ENCODE data around the gene ERVK3-1. TPM values are rescaled to one million over a fixed set of nuclear protein-coding genes. Genes with fewer than 3 reads are reported as not detected.
A peak's percentile ranks its signal among the peaks of the same experiment; 100 is the strongest.

ERVK3-1 gene
- total and polyA plus RNA-seq, 2 donors (not counting 1 experiment from before 2014, with no cell fraction given) = 25.6 to 36.6 TPM

- peak overlapping the region; percentile 96 for H3K27ac ChIP-seq (ENCODE audit: insufficient read depth, low read length)
- no peaks in the 10 kb centered on the region for H3K9me3 ChIP-seq (ENCODE audit: control insufficient read depth, insufficient read depth, low read depth, low read length)
- H2AFZ ChIP-seq (ENCODE audit: low read length) = peak overlapping the region; percentile 94
- DNase-seq (ENCODE audit: low read depth in 2 of 2) = no peak
- H3K4me3 ChIP-seq (replicated peaks in 1 of 4; ENCODE audit: control extremely low read depth in 1 of 4, insufficient read depth in 1 of 4, low read depth in 3 of 4, low read length in 4 of 4) = peak overlapping the region; percentile 92 to 99 (median 96)
- H3K9ac ChIP-seq (ENCODE audit: insufficient read depth, low read length) = peak overlapping the region; percentile 83
- H3K4me1 ChIP-seq (ENCODE audit: control insufficient read depth, extremely low read depth, insufficient read depth, low read length) = peaks cover 8% of the 10 kb centered on the region
- H3K36me3 ChIP-seq (ENCODE audit: control insufficient read depth, insufficient read depth, low read length) = no peaks in the 10 kb centered on the region
- peak overlapping the region; percentile 76 for H3K4me2 ChIP-seq (ENCODE audit: extremely low read depth, insufficient read depth, low read length)
- peaks cover 29% of the 10 kb centered on the region for H3K79me2 ChIP-seq (ENCODE audit: control insufficient read depth, insufficient read depth, low read length)
- no peak for TF ChIP-seq EZH2 (IDR thresholded peaks at IDR 0.05; ENCODE audit: low read length, missing control alignments)
- TF ChIP-seq, protein P1, sequence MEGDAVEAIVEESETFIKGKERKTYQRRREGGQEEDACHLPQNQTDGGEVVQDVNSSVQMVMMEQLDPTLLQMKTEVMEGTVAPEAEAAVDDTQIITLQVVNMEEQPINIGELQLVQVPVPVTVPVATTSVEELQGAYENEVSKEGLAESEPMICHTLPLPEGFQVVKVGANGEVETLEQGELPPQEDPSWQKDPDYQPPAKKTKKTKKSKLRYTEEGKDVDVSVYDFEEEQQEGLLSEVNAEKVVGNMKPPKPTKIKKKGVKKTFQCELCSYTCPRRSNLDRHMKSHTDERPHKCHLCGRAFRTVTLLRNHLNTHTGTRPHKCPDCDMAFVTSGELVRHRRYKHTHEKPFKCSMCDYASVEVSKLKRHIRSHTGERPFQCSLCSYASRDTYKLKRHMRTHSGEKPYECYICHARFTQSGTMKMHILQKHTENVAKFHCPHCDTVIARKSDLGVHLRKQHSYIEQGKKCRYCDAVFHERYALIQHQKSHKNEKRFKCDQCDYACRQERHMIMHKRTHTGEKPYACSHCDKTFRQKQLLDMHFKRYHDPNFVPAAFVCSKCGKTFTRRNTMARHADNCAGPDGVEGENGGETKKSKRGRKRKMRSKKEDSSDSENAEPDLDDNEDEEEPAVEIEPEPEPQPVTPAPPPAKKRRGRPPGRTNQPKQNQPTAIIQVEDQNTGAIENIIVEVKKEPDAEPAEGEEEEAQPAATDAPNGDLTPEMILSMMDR (conservative IDR thresholded peaks at IDR 0.05 in 1 of 2, IDR thresholded peaks at IDR 0.05 in 1 of 2; ENCODE audit: low read depth in 1 of 2, low read length in 2 of 2) = no peak
- H3K27me3 ChIP-seq (ENCODE audit: control insufficient read depth, insufficient read depth, low read length) = no peaks in the 10 kb centered on the region
- H4K20me1 ChIP-seq (ENCODE audit: control insufficient read depth, extremely low read depth, insufficient read depth, low read length) = no peaks in the 10 kb centered on the region
These were observed 21.3 kb downstream of the ERVK3-1 start for GRCh38 chr19:58326501-58326913.

- Histone ChIP-seq H3K9me3 (ENCODE audit: control insufficient read depth, insufficient read depth, low read depth, low read length) (no peaks in the 10 kb centered on the region), H3K27ac (ENCODE audit: insufficient read depth, low read length) (peak within 1 kb of the TSS; percentile 96), H3K79me2 (ENCODE audit: control insufficient read depth, insufficient read depth, low read length) (peaks cover 29% of the 10 kb centered on the region), H3K4me3 (replicated peaks in 1 of 4; ENCODE audit: control extremely low read depth in 1 of 4, insufficient read depth in 1 of 4, low read depth in 3 of 4, low read length in 4 of 4) (peak within 1 kb of the TSS; percentile 92 to 99 (median 96)), H3K36me3 (ENCODE audit: control insufficient read depth, insufficient read depth, low read length) (no peaks in the 10 kb centered on the region), H2AFZ (ENCODE audit: low read length) (peak within 1 kb of the TSS; percentile 96), H3K27me3 (ENCODE audit: control insufficient read depth, insufficient read depth, low read length) (no peaks in the 10 kb centered on the region), H3K4me1 (ENCODE audit: control insufficient read depth, extremely low read depth, insufficient read depth, low read length) (peaks cover 8% of the 10 kb centered on the region), H4K20me1 (ENCODE audit: control insufficient read depth, extremely low read depth, insufficient read depth, low read length) (no peaks in the 10 kb centered on the region), H3K9ac (ENCODE audit: insufficient read depth, low read length) (peak within 1 kb of the TSS; percentile 83), H3K4me2 (ENCODE audit: extremely low read depth, insufficient read depth, low read length) (peak within 1 kb of the TSS; percentile 76)
- TF ChIP-seq EZH2 (IDR thresholded peaks at IDR 0.05; ENCODE audit: low read length, missing control alignments) = no peak
- TF ChIP-seq, protein P1 (conservative IDR thresholded peaks at IDR 0.05 in 1 of 2, IDR thresholded peaks at IDR 0.05 in 1 of 2; ENCODE audit: low read depth in 1 of 2, low read length in 2 of 2) = no peak
- DNase-seq (ENCODE audit: low read depth in 2 of 2) = peak; percentile 96 to 97
These were observed 21.9 kb downstream of the ERVK3-1 start, which contains the start of gene ZSCAN22 for GRCh38 chr19:58326914-58327726. Gene ZSCAN22 (plus strand): TSS chr19:58326994. CDS start chr19:58334803, 7,809 bp downstream.

DNA sequence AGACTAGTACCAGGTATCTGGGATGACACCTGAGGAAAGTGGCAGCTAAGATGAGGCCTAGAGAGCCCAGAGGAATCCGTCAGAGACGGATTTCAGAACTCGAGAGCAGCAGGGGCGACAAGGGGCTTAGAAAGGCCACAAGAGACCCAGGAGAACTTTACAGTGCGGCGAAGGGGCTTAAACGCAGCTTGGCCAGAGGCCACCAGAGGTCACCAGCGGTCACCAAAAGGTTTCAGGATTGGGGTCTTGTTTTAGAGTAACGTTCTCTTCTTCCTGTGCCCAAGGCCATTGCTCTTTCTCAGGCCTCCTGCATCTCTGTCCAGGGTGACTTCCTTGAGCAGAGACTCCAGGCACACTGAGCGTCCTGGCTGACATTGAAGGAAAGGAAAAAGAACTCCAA is 23.8 kb downstream of the ERVK3-1 start:
- Histone ChIP-seq H2AFZ (ENCODE audit: low read length) (no peak overlapping the region), H3K36me3 (ENCODE audit: control insufficient read depth, insufficient read depth, low read length) (no peaks in the 10 kb centered on the region), H3K27ac (ENCODE audit: insufficient read depth, low read length) (no peak overlapping the region), H3K27me3 (ENCODE audit: control insufficient read depth, insufficient read depth, low read length) (no peaks in the 10 kb centered on the region), H3K4me1 (ENCODE audit: control insufficient read depth, extremely low read depth, insufficient read depth, low read length) (peaks cover 8% of the 10 kb centered on the region), H3K9ac (ENCODE audit: insufficient read depth, low read length) (no peak overlapping the region), H3K4me3 (replicated peaks in 1 of 4; ENCODE audit: control extremely low read depth in 1 of 4, insufficient read depth in 1 of 4, low read depth in 3 of 4, low read length in 4 of 4) (no peak overlapping the region), H3K9me3 (ENCODE audit: control insufficient read depth, insufficient read depth, low read depth, low read length) (no peaks in the 10 kb centered on the region), H3K4me2 (ENCODE audit: extremely low read depth, insufficient read depth, low read length) (no peak overlapping the region), H3K79me2 (ENCODE audit: control insufficient read depth, insufficient read depth, low read length) (peaks cover 29% of the 10 kb centered on the region), H4K20me1 (ENCODE audit: control insufficient read depth, extremely low read depth, insufficient read depth, low read length) (no peaks in the 10 kb centered on the region)
- TF ChIP-seq, protein P1 (conservative IDR thresholded peaks at IDR 0.05 in 1 of 2, IDR thresholded peaks at IDR 0.05 in 1 of 2; ENCODE audit: low read depth in 1 of 2, low read length in 2 of 2) = no peak
- no peak for DNase-seq (ENCODE audit: low read depth in 2 of 2)
